GM18907 (cell line): ENCODE results near the gene HOXA6.

Source experiments
- ATAC-seq: cut with Tn5 transposase; IDR thresholded peaks from one replicate; pipeline ENCODE4 v1.9.1; 2021; ENCODE audit warnings: mild to moderate bottlenecking, moderate library complexity; ENCODE audit not compliant: unreplicated experiment

The HOXA6 gene

GRCh38 chr7:27152816-27153442 lies 5.4 kb upstream of the HOXA6 start:
- no peak for ATAC-seq

- no peak for ATAC-seq
Observed at GRCh38 chr7:27151931-27152815, 4.6 kb upstream of the HOXA6 start, which contains the start of gene HOXA3. TSS of gene HOXA3 (minus strand) at chr7:27152583. CDS start at chr7:27110640, 41,943 bp downstream.

GRCh38 chr7:27151341-27151930 lies 3.9 kb upstream of the HOXA6 start:
- ATAC-seq = no peak

- peak; percentile 88 for ATAC-seq
Observed at GRCh38 chr7:27150568-27151340, 3.2 kb upstream of the HOXA6 start.

GRCh38 chr7:27149842-27150567 lies 2.4 kb upstream of the HOXA6 start:
- ATAC-seq = no peak

- ATAC-seq = no peak
Observed at GRCh38 chr7:27148756-27149641, 1.4 kb upstream of the HOXA6 start.

GRCh38 chr7:27148031-27148755 lies 619 bp upstream of the HOXA6 start:
- no peak for ATAC-seq

- ATAC-seq = no peak
Observed at GRCh38 chr7:27146491-27147198, 929 bp downstream of the HOXA6 start.

GRCh38 chr7:27145914-27146412 lies 1.6 kb downstream of the HOXA6 start:
- ATAC-seq = no peak

GRCh38 chr7:27145165-27145913 lies 2.2 kb downstream of the HOXA6 start:
- no peak for ATAC-seq

- ATAC-seq = no peak
Observed at GRCh38 chr7:27144781-27145164, 2.8 kb downstream of the HOXA6 start.

GRCh38 chr7:27143950-27144780 lies 3.4 kb downstream of the HOXA6 start:
- ATAC-seq = no peak

GRCh38 chr7:27143023-27143949 lies 4.3 kb downstream of the HOXA6 start, which contains the start of gene HOXA5:
TSS of gene HOXA5 (minus strand) at chr7:27143681. CDS start at chr7:27143607, 74 bp downstream.
- no peak for ATAC-seq

GRCh38 chr7:27142580-27143022 lies 5.0 kb downstream of the HOXA6 start:
- ATAC-seq = no peak

- no peak for ATAC-seq
Observed at GRCh38 chr7:27141923-27142579, 5.5 kb downstream of the HOXA6 start.
